Endothelial cell (in vitro differentiated cells): ENCODE measurements around the gene CCDC7. TPM values are rescaled to one million over a fixed set of nuclear protein-coding genes. Genes with fewer than 3 reads are reported as not detected.

Source experiments
- DNase-seq: peaks from one replicate; pipeline ENCODE4 v3.0.0; 2021; ENCODE audit warnings: low spot score
- H3K27ac Mint-ChIP-seq: one replicate; pipeline ENCODE4 v1.8.0; 2021; ENCODE audit warnings: mixed read lengths, inconsistent platforms; ENCODE audit not compliant: unreplicated experiment
- H3K27me3 Mint-ChIP-seq: one replicate; pipeline ENCODE4 v1.8.0; 2021; ENCODE audit warnings: mild to moderate bottlenecking, moderate library complexity, mixed read lengths, inconsistent platforms; ENCODE audit not compliant: unreplicated experiment
- H3K36me3 Mint-ChIP-seq: one replicate; pipeline ENCODE4 v1.8.0; 2021; ENCODE audit warnings: mild to moderate bottlenecking, low read depth, mixed read lengths, inconsistent platforms; ENCODE audit not compliant: unreplicated experiment
- H3K4me1 Mint-ChIP-seq: one replicate; pipeline ENCODE4 v1.8.0; 2021; ENCODE audit warnings: mild to moderate bottlenecking, mixed read lengths, inconsistent platforms; ENCODE audit not compliant: unreplicated experiment
- H3K4me3 Mint-ChIP-seq: one replicate; pipeline ENCODE4 v1.8.0; 2021; ENCODE audit warnings: mild to moderate bottlenecking, mixed read lengths, inconsistent platforms; ENCODE audit not compliant: unreplicated experiment
- H3K9me3 Mint-ChIP-seq: one replicate; pipeline ENCODE4 v1.8.0; 2021; ENCODE audit warnings: mixed read lengths, inconsistent platforms; ENCODE audit not compliant: unreplicated experiment
- CTCF ChIP-seq: fragments of 200-600 bp; sonication (generic); IDR thresholded peaks from one replicate; pipeline ENCODE4 v1.5.0; 2021; ENCODE audit warnings: antibody characterized with exemption; ENCODE audit not compliant: unreplicated experiment
- total RNA-seq: library from RNA; stranded (reverse); fragmentation: NEBNext Ultra II Directional; extraction: Animal tissue kit (Norgen Biotek cat#: 25700); gene quantifications from one replicate; pipeline ENCODE4 v1.2.1, GENCODE V29; 2021; ENCODE audit not compliant: unreplicated experiment

The CCDC7 gene
- total RNA-seq, 1 donor from 2014 or later, result 5.4 TPM

- no peaks in the 10 kb centered on the region for H3K9me3 Mint-ChIP-seq
- H3K4me1 Mint-ChIP-seq, result peaks cover 29% of the 10 kb centered on the region
- H3K36me3 Mint-ChIP-seq, result no peaks in the 10 kb centered on the region
- no peak overlapping the region for H3K4me3 Mint-ChIP-seq
- DNase-seq, result no peak
- no peak for TF ChIP-seq CTCF
- peak overlapping the region; percentile 76 for H3K27ac Mint-ChIP-seq
- H3K27me3 Mint-ChIP-seq, result peaks cover 2% of the 10 kb centered on the region
Measured at GRCh38 chr10:32846974-32847373, 401.0 kb downstream of the CCDC7 start.

- no peak for DNase-seq
- Mint-ChIP-seq H3K27ac (peak overlapping the region; percentile 89), H3K9me3 (no peaks in the 10 kb centered on the region), H3K27me3 (peaks cover 2% of the 10 kb centered on the region), H3K4me3 (no peak overlapping the region), H3K36me3 (no peaks in the 10 kb centered on the region), H3K4me1 (peaks cover 31% of the 10 kb centered on the region)
- TF ChIP-seq CTCF, result no peak
Measured at GRCh38 chr10:32851301-32851700, 405.4 kb downstream of the CCDC7 start.

- no peak overlapping the region for H3K27ac Mint-ChIP-seq
- no peak for TF ChIP-seq CTCF
- peaks cover 26% of the 10 kb centered on the region for H3K4me1 Mint-ChIP-seq
- no peaks in the 10 kb centered on the region for H3K36me3 Mint-ChIP-seq
- no peak overlapping the region for H3K4me3 Mint-ChIP-seq
- DNase-seq, result no peak
- H3K27me3 Mint-ChIP-seq, result no peaks in the 10 kb centered on the region
- no peaks in the 10 kb centered on the region for H3K9me3 Mint-ChIP-seq
Measured at GRCh38 chr10:32854435-32854834, 408.5 kb downstream of the CCDC7 start.

GRCh38 chr10:32865170-32865569 lies 419.2 kb downstream of the CCDC7 start:
- Mint-ChIP-seq H3K27ac (no peak overlapping the region), H3K9me3 (no peaks in the 10 kb centered on the region), H3K27me3 (no peaks in the 10 kb centered on the region), H3K4me3 (no peak overlapping the region), H3K4me1 (peaks cover 2% of the 10 kb centered on the region), H3K36me3 (peaks cover 5% of the 10 kb centered on the region)
- TF ChIP-seq CTCF, result no peak
- no peak for DNase-seq

GRCh38 chr10:32877915-32878314 lies 432.0 kb downstream of the CCDC7 start:
- H3K4me1 Mint-ChIP-seq, result no peaks in the 10 kb centered on the region
- TF ChIP-seq CTCF, result no peak
- peaks cover 8% of the 10 kb centered on the region for H3K36me3 Mint-ChIP-seq
- no peak overlapping the region for H3K27ac Mint-ChIP-seq
- H3K9me3 Mint-ChIP-seq, result no peaks in the 10 kb centered on the region
- H3K4me3 Mint-ChIP-seq, result no peak overlapping the region
- DNase-seq, result no peak
- no peaks in the 10 kb centered on the region for H3K27me3 Mint-ChIP-seq
